ENCODE measurements around the gene GK2. TPM values are rescaled to one million over a fixed set of nuclear protein-coding genes. Genes with fewer than 3 reads are reported as not detected.

The GK2 gene
- total and polyA plus RNA-seq, 2 of the 4 experiments (the other 2 are of a cell fraction), result not detected

- no peak overlapping the region for H4K8ac ChIP-seq (ENCODE audit: low read depth in 2 of 2, low read length in 2 of 2)
- no peak overlapping the region for H4K91ac ChIP-seq (ENCODE audit: insufficient read depth, low read depth, low read length)
- no peak overlapping the region for H3K4ac ChIP-seq (ENCODE audit: low read depth, low read length)
- ChIA-PET POLR2A (ENCODE audit: unreplicated experiment) (no interaction called here), CTCF (no interaction called here)
- H3K23ac ChIP-seq (ENCODE audit: low read depth, low read length), result no peak overlapping the region
- no peak for ATAC-seq (ENCODE audit: low read depth)
- no peak overlapping the region for H2BK20ac ChIP-seq (ENCODE audit: low read depth, low read length)
- H4K20me1 ChIP-seq (ENCODE audit: insufficient read depth, low read length), result no peaks in the 10 kb centered on the region
- H2BK15ac ChIP-seq (ENCODE audit: low read depth, low read length), result no peak overlapping the region
- H3K18ac ChIP-seq (ENCODE audit: low read depth, low read length), result no peak overlapping the region
- H3K4me2 ChIP-seq (ENCODE audit: low read depth, low read length), result no peak overlapping the region
- H3K27ac ChIP-seq (ENCODE audit: insufficient read depth, low read length), result no peak overlapping the region
- H2BK5ac ChIP-seq (ENCODE audit: low read depth, low read length, poor library complexity, severe bottlenecking), result no peak overlapping the region
- H3K9ac ChIP-seq (ENCODE audit: low read depth, low read length), result no peak overlapping the region
- no peaks in the 10 kb centered on the region for H3K9me3 ChIP-seq (ENCODE audit: control insufficient read depth, insufficient read depth, low read length)
- intact Hi-C loops (cut with micrococcal nuclease) (no loop called here), dilution Hi-C loops (cut with HindIII; ENCODE audit: low sequenced_read_pairs, unreplicated experiment) (no loop called here), in situ Hi-C loops (cut with MboI; ENCODE audit: low sequenced_read_pairs) (no loop called here)
- H3K4me3 ChIP-seq (ENCODE audit: insufficient read depth, low read depth, low read length), result no peak overlapping the region
- H2AK9ac ChIP-seq (replicated peaks; ENCODE audit: low read depth, low read length, poor library complexity), result no peak overlapping the region
- no peaks in the 10 kb centered on the region for H3K79me1 ChIP-seq (ENCODE audit: low read depth in 1 of 2, low read length in 2 of 2)
- no peak overlapping the region for H3K14ac ChIP-seq (replicated peaks; ENCODE audit: low read depth, low read length)
- WGBS, 2 experiments (ENCODE audit: extremely low coverage in 2 of 2, insufficient read length in 1 of 2), result no CpG with 5 or more reads among the region's 4 CpGs
- no peaks in the 10 kb centered on the region for H3K9me1 ChIP-seq (ENCODE audit: insufficient read depth, low read length)
- H2AFZ ChIP-seq (replicated peaks; ENCODE audit: low read length, poor library complexity), result no peak overlapping the region
- H3K36me3 ChIP-seq (ENCODE audit: control insufficient read depth, insufficient read depth, low read length), result no peaks in the 10 kb centered on the region
- BruUV-seq (replicated peaks), result no TSS peak
- no peak overlapping the region for H3K56ac ChIP-seq (ENCODE audit: extremely low read depth, insufficient read depth, low read length)
- H2BK120ac ChIP-seq (ENCODE audit: low read depth, low read length), result no peak overlapping the region
- no peaks in the 10 kb centered on the region for H3K4me1 ChIP-seq (ENCODE audit: control insufficient read depth, insufficient read depth, low read length)
- no peak overlapping the region for H2AK5ac ChIP-seq (ENCODE audit: low read depth, low read length)
- no peaks in the 10 kb centered on the region for H3K27me3 ChIP-seq (ENCODE audit: control insufficient read depth, insufficient read depth, low read length)
- TF ChIP-seq SMC3 (IDR thresholded peaks at IDR 0.05; ENCODE audit: low read depth, low read length) (no peak), MAZ (IDR thresholded peaks at IDR 0.05; ENCODE audit: borderline replicate concordance, low read depth, low read length) (no peak), CHD1 (IDR thresholded peaks at IDR 0.05; ENCODE audit: low read depth, low read length) (no peak), RFX5 (IDR thresholded peaks at IDR 0.05; ENCODE audit: low read depth, low read length) (no peak), FOS (IDR thresholded peaks at IDR 0.05; ENCODE audit: low read depth, low read length) (no peak), RCOR1 (IDR thresholded peaks at IDR 0.05; ENCODE audit: insufficient replicate concordance, low read length) (no peak), CEBPB (IDR thresholded peaks at IDR 0.05; ENCODE audit: low read depth, low read length) (no peak), BHLHE40 (IDR thresholded peaks at IDR 0.05; ENCODE audit: low read depth, low read length) (no peak), NFE2L2 (IDR thresholded peaks at IDR 0.05; ENCODE audit: low read depth, low read length) (no peak), POLR2A (IDR thresholded peaks at IDR 0.05; ENCODE audit: low read depth, low read length) (no peak), MAFK (IDR thresholded peaks at IDR 0.05; ENCODE audit: low read depth, low read length) (no peak), RAD21 (IDR thresholded peaks at IDR 0.05; ENCODE audit: low read length) (no peak), MXI1 (IDR thresholded peaks at IDR 0.05; ENCODE audit: borderline replicate concordance, low read depth, low read length) (no peak)
- TF ChIP-seq, protein P1, sequence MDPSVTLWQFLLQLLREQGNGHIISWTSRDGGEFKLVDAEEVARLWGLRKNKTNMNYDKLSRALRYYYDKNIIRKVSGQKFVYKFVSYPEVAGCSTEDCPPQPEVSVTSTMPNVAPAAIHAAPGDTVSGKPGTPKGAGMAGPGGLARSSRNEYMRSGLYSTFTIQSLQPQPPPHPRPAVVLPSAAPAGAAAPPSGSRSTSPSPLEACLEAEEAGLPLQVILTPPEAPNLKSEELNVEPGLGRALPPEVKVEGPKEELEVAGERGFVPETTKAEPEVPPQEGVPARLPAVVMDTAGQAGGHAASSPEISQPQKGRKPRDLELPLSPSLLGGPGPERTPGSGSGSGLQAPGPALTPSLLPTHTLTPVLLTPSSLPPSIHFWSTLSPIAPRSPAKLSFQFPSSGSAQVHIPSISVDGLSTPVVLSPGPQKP (IDR thresholded peaks at IDR 0.05; ENCODE audit: borderline replicate concordance, low read depth, low read length), result no peak
- TF ChIP-seq, protein P2, sequence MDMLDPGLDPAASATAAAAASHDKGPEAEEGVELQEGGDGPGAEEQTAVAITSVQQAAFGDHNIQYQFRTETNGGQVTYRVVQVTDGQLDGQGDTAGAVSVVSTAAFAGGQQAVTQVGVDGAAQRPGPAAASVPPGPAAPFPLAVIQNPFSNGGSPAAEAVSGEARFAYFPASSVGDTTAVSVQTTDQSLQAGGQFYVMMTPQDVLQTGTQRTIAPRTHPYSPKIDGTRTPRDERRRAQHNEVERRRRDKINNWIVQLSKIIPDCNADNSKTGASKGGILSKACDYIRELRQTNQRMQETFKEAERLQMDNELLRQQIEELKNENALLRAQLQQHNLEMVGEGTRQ (IDR thresholded peaks at IDR 0.05; ENCODE audit: low read depth, low read length), result no peak
- TF ChIP-seq, protein P3, sequence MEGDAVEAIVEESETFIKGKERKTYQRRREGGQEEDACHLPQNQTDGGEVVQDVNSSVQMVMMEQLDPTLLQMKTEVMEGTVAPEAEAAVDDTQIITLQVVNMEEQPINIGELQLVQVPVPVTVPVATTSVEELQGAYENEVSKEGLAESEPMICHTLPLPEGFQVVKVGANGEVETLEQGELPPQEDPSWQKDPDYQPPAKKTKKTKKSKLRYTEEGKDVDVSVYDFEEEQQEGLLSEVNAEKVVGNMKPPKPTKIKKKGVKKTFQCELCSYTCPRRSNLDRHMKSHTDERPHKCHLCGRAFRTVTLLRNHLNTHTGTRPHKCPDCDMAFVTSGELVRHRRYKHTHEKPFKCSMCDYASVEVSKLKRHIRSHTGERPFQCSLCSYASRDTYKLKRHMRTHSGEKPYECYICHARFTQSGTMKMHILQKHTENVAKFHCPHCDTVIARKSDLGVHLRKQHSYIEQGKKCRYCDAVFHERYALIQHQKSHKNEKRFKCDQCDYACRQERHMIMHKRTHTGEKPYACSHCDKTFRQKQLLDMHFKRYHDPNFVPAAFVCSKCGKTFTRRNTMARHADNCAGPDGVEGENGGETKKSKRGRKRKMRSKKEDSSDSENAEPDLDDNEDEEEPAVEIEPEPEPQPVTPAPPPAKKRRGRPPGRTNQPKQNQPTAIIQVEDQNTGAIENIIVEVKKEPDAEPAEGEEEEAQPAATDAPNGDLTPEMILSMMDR (conservative IDR thresholded peaks at IDR 0.05; ENCODE audit: low read depth, low read length), result no peak
- H4K5ac ChIP-seq (ENCODE audit: low read depth, low read length), result no peak overlapping the region
- DNase-seq, result no peak
Observed at GRCh38 chr4:79362626-79363025, 45.4 kb downstream of the GK2 start.
